HCT116 (cell line): ENCODE data around the gene NAGA.

Experiments used
- CEBPB ChIP-seq: IDR thresholded peaks from 2 replicates; pipeline ENCODE4 v1.6.1; 2012; ENCODE audit warnings: low read depth
- CTCF ChIP-seq, 3 experiments: fragments of 200-600 bp in 1 of 3; sonication (generic) in 1 of 3; IDR thresholded peaks in 2 of 3; conservative IDR thresholded peaks in 1 of 3; 2 replicates each; pipeline ENCODE4 v1.5.1; 2012 to 2017; ENCODE audit warnings: low read depth in 2 of 3, low read length in 2 of 3, antibody characterized with exemption in 1 of 3, borderline replicate concordance in 1 of 3, control low read depth in 1 of 3, mild to moderate bottlenecking in 1 of 3, mixed read lengths in 1 of 3, mixed run types in 1 of 3, moderate library complexity in 1 of 3; ENCODE audit not compliant: insufficient read depth in 1 of 3
- EZH2 ChIP-seq: fragments of 200-600 bp; sonication (generic); IDR thresholded peaks from 2 replicates; pipeline ENCODE4 v1.6.1; 2017; ENCODE audit warnings: antibody characterized with exemption, mixed run types
- MAX ChIP-seq: IDR thresholded peaks from 2 replicates; pipeline ENCODE4 v1.6.1; 2012
- POLR2A ChIP-seq: IDR thresholded peaks from 2 replicates; pipeline ENCODE4 v1.7.0; 2011; ENCODE audit warnings: borderline replicate concordance; ENCODE audit not compliant: insufficient read depth, insufficient read length; ENCODE audit errors: extremely low read depth
- POLR2AphosphoS5 ChIP-seq: IDR thresholded peaks from 2 replicates; pipeline ENCODE4 v1.6.1; 2011; ENCODE audit warnings: mild to moderate bottlenecking, low read depth, low read length, moderate library complexity
- RAD21 ChIP-seq: IDR thresholded peaks from 2 replicates; pipeline ENCODE4 v1.6.1; 2012; ENCODE audit warnings: low read depth, mild to moderate bottlenecking
- REST ChIP-seq: IDR thresholded peaks from 2 replicates; pipeline ENCODE4 v1.6.1; 2012; ENCODE audit warnings: low read depth
- SIN3A ChIP-seq: IDR thresholded peaks from 2 replicates; pipeline ENCODE4 v1.6.1; 2012; ENCODE audit warnings: low read depth
- YY1 ChIP-seq: IDR thresholded peaks from 2 replicates; pipeline ENCODE4 v1.6.1; 2011; ENCODE audit warnings: low read length, low read depth, moderate library complexity, mild to moderate bottlenecking; ENCODE audit not compliant: insufficient replicate concordance; ENCODE audit errors: extremely low read depth
- ZBTB33 ChIP-seq: IDR thresholded peaks from 2 replicates; pipeline ENCODE4 v1.6.1; 2011; ENCODE audit warnings: mild to moderate bottlenecking, low read length, moderate library complexity; ENCODE audit not compliant: insufficient replicate concordance; ENCODE audit errors: extremely low read depth
- ZFX ChIP-seq: fragments of 450-650 bp; IDR thresholded peaks from 2 replicates; pipeline ENCODE4 v1.6.1; 2017

- no peak for TF ChIP-seq CTCF (IDR thresholded peaks at IDR 0.05 in 2 of 3, conservative IDR thresholded peaks at IDR 0.05 in 1 of 3; ENCODE audit: borderline replicate concordance in 1 of 3, insufficient read depth in 1 of 3, low read depth in 2 of 3, low read length in 2 of 3)
- TF ChIP-seq YY1 = no peak
- TF ChIP-seq REST = no peak
- TF ChIP-seq RAD21 = no peak
- TF ChIP-seq POLR2A = no peak
- no peak for TF ChIP-seq POLR2AphosphoS5
- no peak for TF ChIP-seq SIN3A
- TF ChIP-seq CEBPB = no peak
- TF ChIP-seq ZBTB33 = no peak
- TF ChIP-seq EZH2 = no peak
- no peak for TF ChIP-seq ZFX
- TF ChIP-seq MAX = no peak
These were observed 13.7 kb downstream of the NAGA start for GRCh38 chr22:42056757-42057511.
